ENCODE measurements around the gene SNAP25. TPM values are rescaled to one million over a fixed set of nuclear protein-coding genes. Genes with fewer than 3 reads are reported as not detected.

SNAP25 gene
- total RNA-seq, 4 donors from 2014 or later = 0.34 to 2.1 TPM; not detected in 2

DNA sequence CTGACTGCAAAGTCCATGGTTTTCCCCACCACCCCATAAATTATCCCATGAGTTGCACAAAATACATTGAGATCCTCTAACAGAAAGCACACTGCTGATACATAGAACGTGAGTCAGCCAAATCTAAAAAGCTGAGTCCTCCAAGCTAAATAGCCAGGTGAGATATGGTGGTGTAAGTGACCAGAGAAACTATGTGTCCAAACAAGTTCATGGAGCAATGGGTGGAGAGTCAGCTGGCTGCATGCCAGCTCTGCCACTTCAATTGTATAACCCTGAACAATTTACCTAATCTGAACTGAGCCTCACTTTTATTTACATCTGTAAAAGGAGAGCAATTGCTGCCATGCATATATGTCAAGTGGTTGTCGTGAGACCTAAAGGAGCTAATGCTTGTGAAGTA, 9.7 kb downstream of the SNAP25 start:
- 82 to 91% methylated on average over 2 of the region's 2 CpGs for WGBS, 2 donors
- TF ChIP-seq CTCF (IDR thresholded peaks at IDR 0.05) = no peak
- TF ChIP-seq POLR2A (IDR thresholded peaks at IDR 0.05) = no peak
- intact Hi-C loops (cut with DNase I; ENCODE audit: low total_unique reads) = no loop called here
- no peak overlapping the region for H3K4me3 ChIP-seq (ENCODE audit: low read depth, poor library complexity, severe bottlenecking)
- no peak for DNase-seq (ENCODE audit: low spot score in 2 of 2)

DNA sequence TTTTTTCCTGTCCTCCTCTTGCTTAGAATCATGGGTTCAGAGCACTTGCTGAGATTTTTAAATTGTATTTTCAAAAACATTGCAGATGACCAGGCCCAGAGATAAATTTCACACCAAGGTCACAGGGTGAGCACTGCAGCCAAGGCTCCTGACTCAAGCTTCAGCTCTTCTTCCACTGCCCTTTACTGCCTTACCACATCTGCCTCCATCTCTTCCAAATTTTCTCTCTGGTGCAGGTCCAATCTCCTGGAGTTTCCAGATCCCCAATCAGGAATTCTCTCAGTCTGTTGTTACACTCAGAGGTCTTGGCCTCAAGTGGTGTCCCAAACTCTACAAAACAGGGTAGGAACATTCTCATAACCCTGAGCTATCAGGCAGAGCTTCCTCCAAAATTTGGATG, 12.7 kb downstream of the SNAP25 start:
- intact Hi-C loops (cut with DNase I; ENCODE audit: low total_unique reads) = no loop called here
- DNase-seq (ENCODE audit: low spot score in 2 of 2) = no peak

GRCh38 chr20:10236540-10237533, 18.2 kb downstream of the SNAP25 start:
- TF ChIP-seq CTCF (IDR thresholded peaks at IDR 0.05) (no peak), POLR2A (IDR thresholded peaks at IDR 0.05) (no peak)

More for the DNA sequence above, 12.7 kb downstream of the SNAP25 start:
- TF ChIP-seq POLR2A (IDR thresholded peaks at IDR 0.05) (no peak), CTCF (IDR thresholded peaks at IDR 0.05) (no peak)
- no peak overlapping the region for H3K4me3 ChIP-seq (ENCODE audit: low read depth, poor library complexity, severe bottlenecking)

GRCh38 chr20:10239954-10240353, 21.3 kb downstream of the SNAP25 start:
- DNase-seq (ENCODE audit: low spot score in 2 of 2) = peak in 1 of 2 donors; percentile 18
- H3K4me3 ChIP-seq (ENCODE audit: low read depth, poor library complexity, severe bottlenecking) = no peak overlapping the region
- intact Hi-C loops (cut with DNase I; ENCODE audit: low total_unique reads) = no loop called here
- 21 to 32% methylated on average over 4 of the region's 4 CpGs for WGBS, 2 donors
- TF ChIP-seq CTCF (IDR thresholded peaks at IDR 0.05) = no peak
- no peak for TF ChIP-seq POLR2A (IDR thresholded peaks at IDR 0.05)

More at GRCh38 chr20:10236540-10237533, 18.2 kb downstream of the SNAP25 start:
- no peak overlapping the region for H3K4me3 ChIP-seq (ENCODE audit: low read depth, poor library complexity, severe bottlenecking)
- WGBS, 2 donors = 72 to 73% methylated on average over 10 of the region's 10 CpGs
- intact Hi-C loops (cut with DNase I; ENCODE audit: low total_unique reads) = no loop called here
- no peak for DNase-seq (ENCODE audit: low spot score in 2 of 2)

GRCh38 chr20:10240655-10241054, 22.0 kb downstream of the SNAP25 start:
- no peak overlapping the region for H3K4me3 ChIP-seq (ENCODE audit: low read depth, poor library complexity, severe bottlenecking)
- DNase-seq (ENCODE audit: low spot score in 2 of 2) = no peak
- intact Hi-C loops (cut with DNase I; ENCODE audit: low total_unique reads) = no loop called here
- 77% methylated on average over 7 to 8 of the region's 8 CpGs for WGBS, 2 donors
- TF ChIP-seq POLR2A (IDR thresholded peaks at IDR 0.05) = no peak
- TF ChIP-seq CTCF (IDR thresholded peaks at IDR 0.05) = no peak
